Activated CD4-positive, alpha-beta T cell treated with anti-CD3 and anti-CD28 coated beads for 36 hours (primary cell): Measurements from ENCODE around the gene PCCA. TPM values are rescaled to one million over a fixed set of nuclear protein-coding genes. Genes with fewer than 3 reads are reported as not detected.

Experiments
- ATAC-seq: fragments of 200-7000 bp; cut with Tn5 transposase; one replicate; pipeline ENCODE4 v1.10.0; 2021; ENCODE audit warnings: mild to moderate bottlenecking, moderate library complexity
- CTCF ChIA-PET: fragments of 350-600 bp; sonication (Branson Sonifier 250); formaldehyde crosslinking; loops from one replicate; lab custom pipeline; 2021; ENCODE audit warnings: antibody characterized with exemption; lab: Charles Lee
- POLR2A ChIA-PET: fragments of 350-600 bp; sonication (Branson Sonifier 250); formaldehyde crosslinking; loops from one replicate; lab custom pipeline; 2021; ENCODE audit warnings: antibody characterized with exemption, inconsistent platforms; lab: Charles Lee
- DNase-seq: peaks from one replicate; pipeline ENCODE4 v3.0.0-alpha.2; 2020
- H3K27ac Mint-ChIP-seq: one replicate; pipeline ENCODE4 v1.8.0; 2021; ENCODE audit warnings: mixed read lengths
- H3K27me3 Mint-ChIP-seq: one replicate; pipeline ENCODE4 v1.8.0; 2021; ENCODE audit warnings: mixed read lengths
- H3K36me3 Mint-ChIP-seq: one replicate; pipeline ENCODE4 v1.8.0; 2021; ENCODE audit warnings: low read depth, mixed read lengths
- H3K4me1 Mint-ChIP-seq: one replicate; pipeline ENCODE4 v1.8.0; 2021; ENCODE audit warnings: mixed read lengths
- H3K4me3 Mint-ChIP-seq: one replicate; pipeline ENCODE4 v1.8.0; 2021; ENCODE audit warnings: mild to moderate bottlenecking, moderate library complexity, mixed read lengths
- H3K9me3 Mint-ChIP-seq: one replicate; pipeline ENCODE4 v1.8.0; 2021; ENCODE audit warnings: low read depth, mixed read lengths
- intact Hi-C, 2 experiments: fragments of 100-400 bp; cut with DNase I in 1 of 2; cut with micrococcal nuclease in 1 of 2; formaldehyde crosslinking; loops; one replicate each; pipeline versions ENCODE4 v1.14.2 to v1.15.1; 2022 to 2024; cut with DNase I, micrococcal nuclease
- total RNA-seq, 2 experiments: library from RNA; stranded (reverse); gene quantifications; one replicate each; pipeline ENCODE4 v1.2.3, GENCODE V29; 2021

The PCCA gene
- total RNA-seq, 2 experiments from 2014 or later = 5.8 to 7.3 TPM

DNA sequence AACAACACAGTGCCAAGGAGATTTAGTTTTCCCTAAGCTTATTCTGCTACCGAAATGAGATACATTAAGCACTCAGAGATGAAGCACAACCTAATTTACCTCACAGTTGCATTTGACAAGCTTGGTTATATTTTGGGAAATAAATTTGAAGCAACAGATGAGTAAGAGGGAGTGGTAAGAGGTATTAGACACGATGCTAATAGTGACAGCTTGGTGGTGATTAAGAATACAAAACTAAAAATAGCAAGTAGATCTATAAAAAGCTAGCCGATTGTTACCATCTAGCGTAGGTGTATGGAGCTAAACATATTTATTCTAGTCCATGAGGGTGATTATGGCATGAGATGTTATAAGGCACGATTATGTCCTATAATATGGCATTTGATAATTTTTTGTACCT, 208.5 kb downstream of the PCCA start:
- POLR2A ChIA-PET = no interaction called here
- CTCF ChIA-PET = interaction anchor here (0.6 to 0.7 kb wide), 2 partner anchors 381 to 859 kb away, joined by 3 read pairs; no protein-coding TSS in a partner anchor

DNA sequence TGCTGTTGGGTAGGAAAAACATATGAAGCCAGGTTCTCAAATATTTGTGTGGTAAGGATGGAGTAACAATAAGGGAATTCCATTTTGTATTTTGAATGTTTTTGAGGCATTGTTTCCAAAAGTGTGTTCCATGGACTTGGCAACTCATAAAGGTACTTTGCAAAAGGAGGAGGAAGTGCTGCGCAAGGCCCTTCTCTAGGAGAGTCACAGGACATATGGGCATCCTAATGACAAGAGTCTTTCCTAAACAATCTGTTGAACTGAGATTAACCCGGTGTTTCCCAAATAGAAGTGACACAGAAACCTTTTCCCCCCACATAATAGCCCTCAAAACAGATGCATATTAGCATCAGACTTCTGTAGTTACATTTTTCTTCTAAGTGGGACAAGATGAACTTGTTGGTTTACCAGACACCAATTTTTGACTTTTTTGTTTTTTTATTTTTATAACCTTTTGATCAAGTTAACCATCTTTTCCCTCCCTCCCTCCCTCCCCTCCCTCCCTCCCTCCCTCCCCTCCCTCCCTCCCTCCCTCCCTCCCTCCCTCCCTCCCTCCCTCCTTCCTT, 209.3 kb downstream of the PCCA start:
- ChIA-PET CTCF (no interaction called here), POLR2A (no interaction called here)
- DNase-seq = no peak
- intact Hi-C loops = no loop called here
- Mint-ChIP-seq H3K9me3 (no peaks in the 10 kb centered on the region), H3K4me1 (no peaks in the 10 kb centered on the region), H3K4me3 (no peak overlapping the region), H3K36me3 (no peaks in the 10 kb centered on the region), H3K27ac (no peak overlapping the region), H3K27me3 (no peaks in the 10 kb centered on the region)
- no peak for ATAC-seq

More for the DNA sequence above, 208.5 kb downstream of the PCCA start:
- H3K27ac Mint-ChIP-seq = no peak overlapping the region
- H3K9me3 Mint-ChIP-seq = no peaks in the 10 kb centered on the region
- ATAC-seq = no peak
- H3K4me1 Mint-ChIP-seq = no peaks in the 10 kb centered on the region
- no peak for DNase-seq
- no peaks in the 10 kb centered on the region for H3K36me3 Mint-ChIP-seq
- intact Hi-C loops = no loop called here
- no peaks in the 10 kb centered on the region for H3K27me3 Mint-ChIP-seq
- no peak overlapping the region for H3K4me3 Mint-ChIP-seq

- no peaks in the 10 kb centered on the region for H3K4me1 Mint-ChIP-seq
- no peaks in the 10 kb centered on the region for H3K9me3 Mint-ChIP-seq
- no peak overlapping the region for H3K27ac Mint-ChIP-seq
- H3K4me3 Mint-ChIP-seq = no peak overlapping the region
- H3K36me3 Mint-ChIP-seq = no peaks in the 10 kb centered on the region
- no peak for DNase-seq
- CTCF ChIA-PET = no interaction called here
- no peaks in the 10 kb centered on the region for H3K27me3 Mint-ChIP-seq
- POLR2A ChIA-PET = no interaction called here
- no peak for ATAC-seq
- intact Hi-C loops = no loop called here
Measured at GRCh38 chr13:100298691-100299090, 209.8 kb downstream of the PCCA start.

- no peak for DNase-seq
- Mint-ChIP-seq H3K4me1 (no peaks in the 10 kb centered on the region), H3K9me3 (no peaks in the 10 kb centered on the region), H3K27me3 (no peaks in the 10 kb centered on the region), H3K36me3 (no peaks in the 10 kb centered on the region), H3K4me3 (no peak overlapping the region), H3K27ac (no peak overlapping the region)
- POLR2A ChIA-PET = no interaction called here
- CTCF ChIA-PET = no interaction called here
- no peak for ATAC-seq
- intact Hi-C loops = no loop called here
Measured at GRCh38 chr13:100300243-100300642, 211.3 kb downstream of the PCCA start.

- Mint-ChIP-seq H3K4me3 (no peak overlapping the region), H3K9me3 (no peaks in the 10 kb centered on the region), H3K27me3 (no peaks in the 10 kb centered on the region), H3K4me1 (no peaks in the 10 kb centered on the region), H3K36me3 (no peaks in the 10 kb centered on the region), H3K27ac (no peak overlapping the region)
- ChIA-PET POLR2A (no interaction called here), CTCF (no interaction called here)
- DNase-seq (no peak), ATAC-seq (no peak)
- intact Hi-C loops = no loop called here
Measured at GRCh38 chr13:100300708-100301107, 211.8 kb downstream of the PCCA start.

- no peak overlapping the region for H3K4me3 Mint-ChIP-seq
- no peaks in the 10 kb centered on the region for H3K36me3 Mint-ChIP-seq
- no peak overlapping the region for H3K27ac Mint-ChIP-seq
- intact Hi-C loops = no loop called here
- DNase-seq = no peak
- no peaks in the 10 kb centered on the region for H3K27me3 Mint-ChIP-seq
- H3K4me1 Mint-ChIP-seq = no peaks in the 10 kb centered on the region
- no peaks in the 10 kb centered on the region for H3K9me3 Mint-ChIP-seq
- CTCF ChIA-PET = interaction anchor here (0.6 to 1.2 kb wide), 2 partner anchors 10 to 249 kb away, joined by 4 read pairs; no protein-coding TSS in a partner anchor
- ATAC-seq = no peak
- POLR2A ChIA-PET = no interaction called here
Measured at GRCh38 chr13:100301418-100301817, 212.5 kb downstream of the PCCA start.

DNA sequence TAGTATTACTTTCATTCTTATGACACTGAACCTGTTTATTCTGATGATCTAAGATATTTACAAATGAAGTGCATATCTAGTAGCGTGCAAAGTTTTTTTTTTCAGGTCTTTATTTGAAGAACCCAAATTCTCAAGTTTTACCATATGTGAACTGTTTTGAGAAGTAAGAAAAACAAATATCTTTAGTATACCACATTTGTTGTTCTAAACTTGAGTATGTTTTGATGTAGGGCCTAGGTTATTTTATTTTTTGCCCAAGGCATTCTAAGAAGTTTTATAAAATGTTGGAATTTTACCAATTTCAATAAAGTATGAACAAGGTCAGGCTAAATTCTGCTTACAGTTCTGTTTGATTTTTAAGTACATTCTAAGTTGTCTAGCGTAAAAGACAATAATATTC, 213.5 kb downstream of the PCCA start:
- ATAC-seq (no peak), DNase-seq (no peak)
- H3K9me3 Mint-ChIP-seq = no peaks in the 10 kb centered on the region
- H3K36me3 Mint-ChIP-seq = no peaks in the 10 kb centered on the region
- H3K27me3 Mint-ChIP-seq = no peaks in the 10 kb centered on the region
- no peaks in the 10 kb centered on the region for H3K4me1 Mint-ChIP-seq
- CTCF ChIA-PET = no interaction called here
- H3K4me3 Mint-ChIP-seq = no peak overlapping the region
- intact Hi-C loops = no loop called here
- no peak overlapping the region for H3K27ac Mint-ChIP-seq
- POLR2A ChIA-PET = no interaction called here

- H3K27me3 Mint-ChIP-seq = no peaks in the 10 kb centered on the region
- no peak overlapping the region for H3K4me3 Mint-ChIP-seq
- CTCF ChIA-PET = interaction anchor here (1.2 kb wide), 1 partner anchor 210 kb away, joined by 5 read pairs; no protein-coding TSS in a partner anchor
- no peak for DNase-seq
- POLR2A ChIA-PET = no interaction called here
- H3K27ac Mint-ChIP-seq = no peak overlapping the region
- no peaks in the 10 kb centered on the region for H3K36me3 Mint-ChIP-seq
- ATAC-seq = no peak
- H3K9me3 Mint-ChIP-seq = no peaks in the 10 kb centered on the region
- H3K4me1 Mint-ChIP-seq = no peaks in the 10 kb centered on the region
- intact Hi-C loops = no loop called here
Measured at GRCh38 chr13:100304229-100304628, 215.3 kb downstream of the PCCA start.

DNA sequence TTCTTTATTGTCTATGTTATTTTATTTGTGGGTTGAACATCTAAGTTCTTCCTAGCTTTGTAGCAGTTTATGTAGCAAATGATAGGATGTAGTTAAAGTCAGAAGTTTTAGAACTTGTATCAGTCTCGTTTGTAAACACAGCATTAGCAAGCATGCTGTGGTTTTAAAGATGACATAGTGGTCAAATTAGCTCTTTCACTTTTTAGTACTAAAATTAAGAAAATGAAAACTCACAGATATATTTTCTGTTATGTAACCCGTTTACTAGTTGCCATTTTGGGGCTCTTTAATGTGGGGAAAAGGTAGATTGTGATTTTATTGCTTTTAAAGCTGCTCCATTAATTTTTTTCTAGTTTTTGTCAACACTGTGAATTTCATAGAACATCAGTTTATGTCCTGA, 216.5 kb downstream of the PCCA start:
- Mint-ChIP-seq H3K4me1 (no peaks in the 10 kb centered on the region), H3K9me3 (no peaks in the 10 kb centered on the region), H3K27ac (no peak overlapping the region), H3K27me3 (no peaks in the 10 kb centered on the region), H3K36me3 (no peaks in the 10 kb centered on the region), H3K4me3 (no peak overlapping the region)
- no peak for DNase-seq
- POLR2A ChIA-PET = no interaction called here
- CTCF ChIA-PET = no interaction called here
- no peak for ATAC-seq
- intact Hi-C loops = no loop called here

DNA sequence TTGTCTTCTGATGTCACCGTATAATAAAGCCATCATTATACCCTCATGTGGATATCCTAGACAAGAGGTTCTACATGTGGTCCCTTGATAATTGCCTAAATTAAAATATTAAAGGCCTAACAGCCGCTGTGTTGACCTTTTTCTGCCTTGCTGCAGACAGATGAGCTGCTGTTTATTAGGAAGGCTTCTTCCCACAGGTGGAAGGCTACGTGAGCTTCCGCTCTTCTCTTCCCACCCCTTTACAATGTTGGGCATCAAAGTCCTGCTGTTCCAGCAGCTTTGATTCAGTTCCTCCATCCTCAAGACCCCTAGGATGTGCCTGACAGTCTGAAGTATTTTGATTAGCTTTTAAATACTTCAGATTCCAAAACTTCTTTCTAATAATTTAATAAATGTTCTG, 217.1 kb downstream of the PCCA start:
- ChIA-PET CTCF (no interaction called here), POLR2A (no interaction called here)
- no peak overlapping the region for H3K4me3 Mint-ChIP-seq
- intact Hi-C loops = no loop called here
- no peak for DNase-seq
- no peaks in the 10 kb centered on the region for H3K9me3 Mint-ChIP-seq
- H3K36me3 Mint-ChIP-seq = no peaks in the 10 kb centered on the region
- no peaks in the 10 kb centered on the region for H3K4me1 Mint-ChIP-seq
- no peak overlapping the region for H3K27ac Mint-ChIP-seq
- ATAC-seq = no peak
- H3K27me3 Mint-ChIP-seq = no peaks in the 10 kb centered on the region

GRCh38 chr13:100306434-100306999, 217.6 kb downstream of the PCCA start:
- H3K36me3 Mint-ChIP-seq = no peaks in the 10 kb centered on the region
- ChIA-PET CTCF (no interaction called here), POLR2A (interaction anchor here (0.7 kb wide), 1 partner anchor 10 kb away, joined by 6 read pairs; no protein-coding TSS in a partner anchor)
- DNase-seq = no peak
- H3K9me3 Mint-ChIP-seq = no peaks in the 10 kb centered on the region
- no peaks in the 10 kb centered on the region for H3K27me3 Mint-ChIP-seq
- no peak for ATAC-seq
- no peak overlapping the region for H3K4me3 Mint-ChIP-seq
- H3K27ac Mint-ChIP-seq = no peak overlapping the region
- intact Hi-C loops = no loop called here
- no peaks in the 10 kb centered on the region for H3K4me1 Mint-ChIP-seq

DNA sequence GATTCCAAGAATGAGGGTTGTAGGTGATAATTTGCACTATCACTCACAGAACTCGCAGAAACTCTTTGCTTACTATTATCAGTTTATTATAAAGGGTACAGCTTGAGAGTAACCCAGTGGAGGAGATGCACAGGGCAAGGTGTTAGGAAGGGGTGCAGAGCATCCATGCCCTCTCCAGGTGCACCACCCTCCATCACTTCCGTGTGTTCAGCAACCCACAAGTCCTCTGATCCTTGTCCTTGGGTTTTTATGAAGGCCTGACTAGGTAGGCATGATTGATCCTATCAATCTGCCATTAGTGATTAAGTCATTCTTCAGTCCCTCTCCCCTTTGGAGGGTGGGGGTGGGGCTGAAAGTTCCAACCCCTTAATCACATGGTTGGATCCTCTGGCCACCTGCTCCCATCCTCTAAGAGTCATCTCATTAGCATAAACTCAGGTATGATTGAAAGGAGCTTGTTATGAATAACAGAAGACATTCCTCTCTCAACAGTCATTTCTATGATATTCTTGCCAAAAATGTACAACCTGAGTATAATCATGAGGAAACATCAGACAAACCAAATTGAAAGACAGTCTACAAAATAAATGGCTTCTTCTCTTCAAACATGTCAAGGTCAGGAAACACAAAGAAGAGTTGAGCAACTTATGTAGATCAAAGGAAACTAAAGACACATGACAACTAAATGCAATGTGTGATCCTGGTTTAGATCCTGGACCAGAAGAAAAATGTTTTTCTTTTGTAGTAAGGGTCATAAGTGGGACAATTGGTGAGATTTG, 225.4 kb downstream of the PCCA start:
- Mint-ChIP-seq H3K27ac (no peak overlapping the region), H3K27me3 (no peaks in the 10 kb centered on the region), H3K9me3 (peaks cover 2% of the 10 kb centered on the region), H3K4me1 (no peaks in the 10 kb centered on the region), H3K4me3 (no peak overlapping the region), H3K36me3 (peaks cover 7% of the 10 kb centered on the region)
- intact Hi-C loops = no loop called here
- ChIA-PET CTCF (no interaction called here), POLR2A (no interaction called here)
- DNase-seq (no peak), ATAC-seq (no peak)
